Stimulated activated CD8-positive, alpha-beta memory T cell treated with anti-CD3 and anti-CD28 coated beads, Interleukin-2, amount 100 ng/mL, for 1 hour (primary cell): ENCODE data around the gene MLLT10.

Experiments
- DNase-seq, 2 donors: peaks; one replicate each; pipeline ENCODE4 v3.0.0-alpha.2; 2020; ENCODE audit warnings: low read depth in 2 of 2

The MLLT10 gene

DNA sequence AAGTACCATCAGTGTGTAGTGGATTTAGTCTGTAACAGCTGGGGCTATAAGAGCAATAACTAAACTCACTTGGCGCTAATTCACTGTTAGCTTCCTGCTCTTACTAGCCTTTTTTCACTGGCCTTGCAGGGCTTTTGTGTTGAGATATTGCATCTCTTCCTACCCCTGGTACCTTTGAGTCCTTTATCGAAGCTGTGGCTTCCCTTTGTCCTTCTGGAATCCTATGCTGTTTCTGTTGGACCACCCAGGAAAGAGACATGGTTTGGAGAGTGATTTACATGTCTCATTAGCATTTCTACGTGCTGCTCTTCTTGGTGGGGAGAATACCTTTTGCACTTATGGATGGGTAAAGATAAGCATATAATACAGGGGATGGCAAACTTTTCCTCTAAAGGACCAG is 103.8 kb downstream of the MLLT10 start:
- no peak for DNase-seq

DNA sequence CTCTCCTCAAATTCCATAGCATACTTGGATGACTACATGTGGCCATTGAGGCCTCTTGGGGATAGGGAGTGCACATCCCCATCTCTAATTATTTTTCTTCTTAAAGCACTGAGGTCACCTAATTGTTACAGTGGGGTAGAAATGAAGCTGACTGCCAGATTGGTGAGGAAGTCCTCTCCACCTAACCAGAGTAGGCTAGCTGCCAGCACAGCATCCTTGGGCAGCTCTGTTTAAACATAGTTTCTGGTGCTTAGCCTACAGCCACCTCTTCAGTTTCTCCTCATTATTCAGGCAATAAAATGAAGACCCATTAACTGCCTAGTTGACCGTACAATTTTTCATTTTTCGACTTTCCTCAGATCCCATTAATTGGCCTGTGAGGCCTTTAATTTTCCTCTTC is 104.6 kb downstream of the MLLT10 start:
- DNase-seq: no peak

DNA sequence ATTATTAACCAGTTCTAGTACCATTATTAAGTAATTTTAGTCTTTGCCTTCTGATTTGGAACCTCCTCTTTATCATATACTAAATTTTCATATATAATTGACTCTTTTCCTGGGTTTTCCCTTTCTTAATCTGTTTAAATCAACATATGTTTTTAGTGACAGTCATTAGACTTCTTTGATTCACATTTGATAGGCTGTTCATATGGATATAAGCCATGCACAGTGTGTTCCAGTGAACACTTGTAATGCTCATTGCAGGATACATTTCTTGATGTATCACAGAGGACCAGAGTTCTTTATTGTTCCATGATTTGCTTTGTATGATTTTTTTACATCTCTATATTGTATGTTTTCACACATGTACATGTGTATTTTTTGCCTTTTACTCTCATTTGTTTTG is 114.0 kb downstream of the MLLT10 start:
- no peak for DNase-seq

DNA sequence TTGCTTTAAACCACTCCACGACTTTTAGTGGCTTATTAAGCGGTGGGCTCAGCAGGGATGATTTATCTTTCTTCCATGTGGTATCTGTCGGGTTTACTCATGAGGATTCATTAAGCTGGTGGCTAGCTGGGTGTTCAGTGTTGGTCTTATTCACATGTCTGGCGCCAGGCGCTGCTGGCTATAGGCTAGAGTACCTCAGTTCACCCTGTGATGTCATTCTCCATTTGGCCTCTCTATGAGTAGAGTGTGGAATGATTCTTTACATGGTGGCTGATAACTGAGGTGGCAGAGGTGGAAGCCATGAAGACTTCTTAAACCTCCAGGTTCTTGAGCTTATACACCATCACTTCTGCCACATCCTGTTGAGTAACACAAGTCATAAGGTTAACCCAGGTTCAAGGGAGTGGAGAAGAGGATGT is 115.4 kb downstream of the MLLT10 start:
- DNase-seq: no peak

DNA sequence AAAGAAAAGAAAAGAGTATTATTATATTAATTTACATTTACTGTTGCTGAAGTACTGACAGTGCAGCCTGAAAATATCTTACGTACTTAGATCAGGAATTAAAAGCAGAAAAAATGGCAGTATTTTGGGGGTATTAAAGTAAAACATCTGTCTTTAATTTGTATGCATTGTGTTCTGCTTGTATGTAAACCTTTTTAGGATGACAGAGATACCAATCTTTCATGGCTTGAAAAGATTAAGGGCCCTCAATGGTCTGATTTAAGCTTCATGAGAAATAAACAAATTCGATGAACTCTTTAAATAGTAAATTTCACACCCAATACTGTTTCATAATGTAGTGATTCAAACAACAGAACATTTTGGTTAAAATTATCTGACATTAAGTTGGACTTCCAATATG is 116.3 kb downstream of the MLLT10 start:
- DNase-seq: no peak

DNA sequence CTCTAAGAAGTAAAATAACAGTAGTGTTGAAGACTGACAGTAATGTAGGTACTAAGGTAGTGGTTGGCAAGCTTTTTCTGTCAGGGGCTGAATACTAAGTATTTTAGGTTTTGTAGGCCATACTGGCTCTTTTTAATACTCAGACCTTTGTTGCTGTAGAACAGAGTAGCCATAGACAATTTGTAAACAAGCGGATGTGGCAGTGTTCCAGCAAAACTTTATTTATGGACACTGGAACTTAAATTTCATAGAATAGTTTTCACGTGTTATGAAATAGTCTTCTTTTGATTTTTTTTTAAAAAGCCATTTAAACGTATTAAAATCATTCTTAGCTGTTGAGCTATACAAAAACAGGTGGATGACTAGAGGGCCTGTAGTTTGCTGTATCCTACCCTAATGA is 121.2 kb downstream of the MLLT10 start:
- DNase-seq: no peak

DNA sequence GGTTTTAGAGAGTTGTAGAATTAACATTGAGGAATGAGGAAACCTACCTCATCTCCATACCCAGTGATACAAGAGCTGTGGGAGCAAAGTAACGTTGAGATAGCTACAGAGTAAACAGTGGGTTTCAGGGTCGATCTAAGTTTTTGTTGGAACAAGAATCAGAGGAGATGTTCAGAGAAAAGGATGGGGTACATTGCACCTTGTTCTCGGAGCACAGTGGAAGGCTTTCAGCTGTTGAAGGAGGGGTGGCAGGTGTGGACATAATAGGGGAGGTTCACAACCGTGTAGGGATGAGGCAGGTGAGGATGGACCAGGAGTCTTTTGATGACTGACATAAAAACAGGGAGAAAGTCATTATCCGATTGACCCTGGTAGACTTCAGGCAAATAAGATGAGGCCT is 121.7 kb downstream of the MLLT10 start:
- no peak for DNase-seq

DNA sequence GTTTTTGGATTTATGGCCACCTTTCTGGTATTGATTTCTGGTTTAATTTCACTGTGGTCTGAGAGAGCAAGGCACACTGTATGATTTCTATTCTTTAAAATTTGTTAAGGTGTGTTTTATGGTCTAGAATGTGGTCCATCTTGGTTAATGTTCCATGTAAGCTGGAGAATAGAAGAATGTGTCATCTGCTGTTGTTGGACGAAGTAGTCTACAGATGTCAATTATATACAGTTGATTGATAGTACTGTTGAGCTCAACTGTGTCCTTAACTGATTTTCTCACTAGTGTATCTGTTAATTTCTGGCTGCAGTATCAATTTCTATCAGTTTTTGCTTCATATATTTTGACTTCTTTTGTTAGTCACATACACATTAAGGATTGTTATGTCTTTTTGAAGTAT is 127.1 kb downstream of the MLLT10 start:
- DNase-seq: no peak

DNA sequence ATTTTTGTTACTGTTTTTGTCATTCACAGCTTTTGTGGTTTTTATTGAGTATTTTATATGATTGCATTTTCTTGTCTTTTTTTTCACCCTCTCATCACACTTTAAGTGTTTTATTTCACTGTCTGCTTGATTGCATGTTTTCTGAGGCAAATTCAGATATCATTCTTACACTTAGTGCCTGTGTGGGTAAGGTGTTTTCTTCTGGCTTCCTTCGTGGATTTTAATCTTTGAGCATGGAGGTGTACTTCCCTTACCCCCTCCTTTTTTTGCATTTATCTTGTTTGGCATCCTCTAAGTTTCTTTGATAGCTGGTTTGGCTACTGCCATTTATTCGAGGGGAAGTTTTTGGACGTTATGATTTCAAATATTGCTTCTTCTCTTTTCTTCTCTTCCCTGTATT is 127.9 kb downstream of the MLLT10 start:
- DNase-seq: no peak

DNA sequence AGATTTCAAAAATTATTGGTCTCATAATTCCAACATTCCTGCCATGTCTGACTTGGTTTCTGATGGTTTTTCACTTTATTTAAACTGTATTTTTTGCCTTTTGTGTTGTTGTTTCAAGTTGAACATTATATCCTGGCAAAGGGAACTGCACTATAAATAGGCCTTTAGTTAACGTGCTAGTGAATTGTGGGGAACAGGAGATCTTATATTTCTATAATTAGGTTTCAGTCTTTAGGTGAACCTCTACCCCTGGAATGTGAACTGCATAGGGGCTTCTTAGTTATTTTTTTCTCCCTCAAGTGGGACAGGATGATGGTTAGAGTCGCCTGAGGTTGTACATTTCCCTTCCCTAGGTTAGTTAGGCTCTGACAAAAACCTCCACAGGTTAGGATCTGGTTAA is 128.6 kb downstream of the MLLT10 start:
- DNase-seq: no peak

DNA sequence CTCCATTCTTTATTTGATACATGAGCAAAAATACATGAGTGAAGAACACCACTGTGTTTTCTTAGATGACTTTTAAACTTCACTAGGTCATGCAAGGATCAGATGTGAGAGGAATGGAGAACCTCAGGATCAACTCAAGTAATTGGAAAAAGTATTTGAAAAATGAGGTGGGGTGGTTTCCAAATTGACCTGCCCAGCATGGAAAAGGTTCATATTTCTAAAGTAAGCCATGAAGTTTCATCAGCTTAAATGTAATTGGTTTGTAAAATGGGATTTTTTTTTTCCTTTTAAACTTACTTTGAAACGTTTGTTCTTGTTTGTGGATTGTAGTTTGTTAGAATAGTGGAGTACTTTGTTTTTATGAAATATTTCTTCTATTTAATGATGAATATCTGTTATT is 134.8 kb downstream of the MLLT10 start:
- no peak for DNase-seq

DNA sequence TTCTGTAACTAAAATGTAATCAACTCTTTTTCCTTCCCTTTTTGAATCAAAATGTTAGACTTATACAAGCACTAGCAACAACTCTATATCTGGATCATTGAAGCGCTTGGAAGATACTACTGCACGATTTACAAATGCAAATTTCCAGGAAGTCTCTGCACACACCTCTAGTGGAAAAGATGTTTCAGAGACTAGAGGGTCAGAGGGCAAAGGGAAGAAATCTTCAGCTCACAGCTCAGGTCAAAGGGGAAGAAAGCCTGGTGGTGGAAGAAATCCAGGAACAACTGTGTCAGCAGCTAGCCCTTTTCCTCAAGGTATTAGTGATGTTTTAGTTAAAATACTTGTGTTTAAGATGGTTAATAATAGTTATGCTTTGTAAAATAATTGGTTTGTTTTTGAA is 136.4 kb downstream of the MLLT10 start:
- DNase-seq: no peak

DNA sequence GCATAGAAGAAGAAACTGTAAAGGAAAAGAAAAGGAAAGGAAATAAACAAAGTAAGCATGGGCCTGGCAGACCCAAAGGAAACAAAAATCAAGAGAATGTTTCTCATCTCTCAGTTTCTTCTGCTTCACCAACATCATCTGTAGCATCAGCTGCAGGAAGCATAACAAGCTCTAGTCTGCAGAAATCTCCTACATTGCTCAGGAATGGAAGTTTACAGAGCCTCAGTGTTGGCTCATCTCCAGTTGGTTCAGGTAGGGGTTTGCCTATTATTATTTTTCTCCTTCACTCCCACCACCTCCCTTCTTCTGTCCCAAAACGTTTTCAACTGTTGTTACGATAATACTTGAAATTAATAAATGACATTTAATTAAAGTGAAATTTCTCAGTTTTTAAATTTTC is 139.6 kb downstream of the MLLT10 start:
- no peak for DNase-seq

DNA sequence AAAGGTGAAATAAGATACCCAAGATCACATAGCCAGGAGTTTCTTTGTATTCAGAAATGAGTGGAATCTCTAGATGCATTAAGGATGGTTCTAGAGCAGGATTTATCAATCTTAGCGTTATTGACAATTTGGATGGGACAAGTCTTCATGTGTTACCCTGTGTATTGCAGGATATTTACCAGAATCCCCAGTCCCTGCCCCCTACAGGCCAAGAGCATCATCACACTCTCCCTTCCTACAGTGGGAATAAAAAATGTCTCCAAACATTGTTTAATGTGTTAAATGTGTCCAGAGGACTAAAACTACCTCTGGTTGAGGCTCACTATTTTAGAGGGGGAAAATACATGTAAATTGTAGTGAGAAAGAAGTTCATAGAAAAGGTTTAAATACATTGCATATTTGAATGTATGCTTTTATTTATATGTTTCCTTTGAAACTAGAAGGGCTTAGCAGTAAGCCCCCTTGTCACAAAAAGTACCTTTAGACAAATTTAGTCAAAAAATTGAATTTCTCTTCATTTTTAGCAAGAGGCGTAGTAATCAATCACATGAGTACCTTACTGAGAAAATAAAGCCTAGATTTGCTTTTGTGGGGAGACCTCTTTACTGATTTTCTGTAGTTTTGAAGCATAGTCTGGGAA is 141.2 kb downstream of the MLLT10 start:
- DNase-seq: no peak

DNA sequence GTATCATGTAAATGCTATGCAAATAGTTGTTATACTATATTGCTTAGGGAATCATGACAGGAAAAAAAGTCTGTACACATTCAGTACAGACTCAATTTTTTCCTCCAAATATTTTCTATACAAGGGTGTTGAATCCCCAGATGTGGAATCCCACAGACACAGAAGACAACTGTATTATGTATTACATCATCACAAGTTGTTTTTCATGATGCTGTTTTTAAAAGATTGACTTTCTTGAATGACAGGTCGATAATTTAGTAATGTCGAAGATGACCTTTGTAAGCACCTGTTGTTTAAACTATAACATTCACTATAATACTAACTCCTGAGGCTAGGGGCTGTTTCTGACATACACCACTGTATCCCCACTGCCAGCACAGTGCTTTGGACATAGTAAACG is 143.5 kb downstream of the MLLT10 start:
- no peak for DNase-seq

DNA sequence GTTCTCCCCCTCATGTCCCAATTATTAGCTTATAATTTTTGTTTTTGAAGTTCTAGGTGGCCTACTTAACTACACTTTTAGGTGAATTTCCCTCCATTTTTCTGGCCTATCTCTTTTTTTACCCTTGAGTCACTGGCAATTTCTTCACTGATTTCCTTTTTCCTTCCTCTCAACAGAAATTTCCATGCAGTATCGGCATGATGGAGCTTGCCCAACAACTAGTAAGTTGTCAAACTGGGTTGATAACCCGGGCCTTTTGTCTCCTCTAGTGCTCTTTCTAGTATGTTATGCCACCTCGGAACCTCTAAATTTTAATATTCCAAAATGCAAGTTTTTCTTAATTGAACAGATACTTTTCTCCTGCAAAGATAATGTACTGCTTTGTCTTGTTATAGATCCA is 147.1 kb downstream of the MLLT10 start:
- no peak for DNase-seq

DNA sequence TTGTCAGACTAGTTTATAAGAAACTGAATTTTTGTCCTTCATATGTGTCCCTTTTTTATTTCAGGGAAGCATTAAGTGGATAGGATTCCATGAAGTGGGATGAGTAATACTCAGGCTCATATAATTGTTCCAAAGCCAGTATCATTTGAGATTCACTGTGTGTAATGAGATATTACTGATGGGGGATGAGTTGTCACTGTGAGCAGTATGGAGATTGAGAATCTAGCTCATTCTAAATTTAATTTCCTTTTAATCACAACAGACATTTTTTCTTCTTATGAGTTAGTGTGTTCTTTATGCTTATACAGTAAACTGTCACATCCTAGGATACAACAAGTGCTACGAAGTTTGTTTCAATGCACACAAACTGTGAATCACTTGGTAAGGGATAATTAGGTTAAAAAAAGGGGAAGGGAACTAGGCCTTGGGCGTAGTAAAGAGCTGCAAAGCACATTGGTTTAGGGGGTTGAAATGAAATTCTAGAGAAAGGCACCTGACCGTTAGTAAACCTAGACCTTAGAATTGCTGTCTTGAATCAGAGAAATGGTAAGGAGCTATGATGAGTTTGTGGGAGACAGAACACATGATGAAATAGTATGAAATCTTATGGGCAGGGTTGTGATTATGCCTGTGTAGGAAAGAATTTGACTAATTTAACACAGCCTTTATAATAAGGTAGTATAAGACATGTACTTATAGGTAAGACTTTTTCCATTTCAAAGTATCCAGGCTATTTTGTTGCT is 153.4 kb downstream of the MLLT10 start:
- DNase-seq: no peak

DNA sequence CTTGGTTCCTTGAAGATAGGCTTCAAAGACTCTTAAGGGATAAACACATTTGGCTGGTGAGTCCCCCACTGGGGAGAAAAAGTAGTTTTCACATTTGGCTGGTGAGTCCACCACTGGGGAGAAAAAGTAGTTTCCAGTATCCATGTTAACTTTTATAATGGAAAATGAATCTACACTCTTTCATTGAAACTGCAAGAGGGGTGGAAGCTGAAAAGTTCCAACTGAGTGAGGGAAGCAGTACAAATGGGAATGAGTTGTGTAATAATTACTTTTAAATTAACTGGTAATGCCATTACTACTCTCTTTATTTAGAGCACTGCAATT is 153.9 kb downstream of the MLLT10 start:
- no peak for DNase-seq

DNA sequence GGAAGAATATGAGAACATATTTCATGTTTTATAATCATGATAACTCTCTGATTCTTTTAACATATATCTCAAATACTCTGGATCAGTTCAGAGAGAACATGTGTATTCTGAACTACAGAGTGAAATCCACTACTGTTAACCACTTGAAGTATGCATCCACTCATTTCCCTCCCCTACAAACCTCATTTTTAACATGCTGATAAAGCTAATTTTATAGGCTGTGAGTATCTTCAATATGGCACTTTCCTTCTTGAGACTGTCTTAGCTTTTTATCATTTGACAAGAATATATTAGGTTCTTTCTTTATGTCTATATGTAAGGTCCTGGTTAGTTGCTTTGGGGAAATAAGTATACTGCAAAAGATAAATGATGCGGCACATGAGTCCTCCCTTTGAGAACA is 154.8 kb downstream of the MLLT10 start:
- no peak for DNase-seq

DNA sequence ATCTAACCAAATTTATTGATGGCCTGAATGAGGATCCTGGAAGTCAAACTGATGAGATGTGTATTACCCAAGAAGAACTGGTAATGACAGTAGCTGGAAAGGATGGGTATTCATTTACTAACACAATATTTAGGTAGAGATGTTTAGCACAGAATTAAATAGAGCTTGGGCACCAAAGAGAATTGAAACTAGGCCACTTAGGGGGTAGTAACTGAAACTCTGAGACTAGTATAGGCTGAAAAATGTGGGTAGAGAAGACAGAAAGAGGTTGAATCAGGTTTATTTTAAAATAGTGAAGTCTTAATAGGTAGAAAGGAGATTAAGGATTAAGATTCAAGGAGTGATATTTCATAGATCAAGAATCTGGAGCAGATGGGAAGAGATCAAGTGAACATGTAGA is 155.8 kb downstream of the MLLT10 start:
- DNase-seq: no peak

DNA sequence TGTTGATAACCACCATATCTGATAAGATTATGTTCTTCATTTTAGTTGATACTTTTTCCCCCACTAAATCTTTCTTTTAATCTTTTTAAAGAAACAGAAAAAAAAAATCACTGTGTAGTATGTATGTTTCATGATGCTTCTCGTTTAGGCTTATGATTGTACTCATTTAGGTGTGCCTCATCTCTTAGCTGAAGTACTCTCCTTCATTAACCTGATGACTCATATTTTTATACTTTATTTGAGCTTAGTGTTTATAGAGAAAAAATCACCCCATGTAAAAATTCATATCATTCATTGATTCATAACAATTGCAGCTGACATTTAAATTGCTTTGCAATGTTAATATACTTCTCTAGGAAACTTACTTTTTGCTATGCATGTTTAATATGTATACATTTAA is 158.9 kb downstream of the MLLT10 start:
- no peak for DNase-seq

DNA sequence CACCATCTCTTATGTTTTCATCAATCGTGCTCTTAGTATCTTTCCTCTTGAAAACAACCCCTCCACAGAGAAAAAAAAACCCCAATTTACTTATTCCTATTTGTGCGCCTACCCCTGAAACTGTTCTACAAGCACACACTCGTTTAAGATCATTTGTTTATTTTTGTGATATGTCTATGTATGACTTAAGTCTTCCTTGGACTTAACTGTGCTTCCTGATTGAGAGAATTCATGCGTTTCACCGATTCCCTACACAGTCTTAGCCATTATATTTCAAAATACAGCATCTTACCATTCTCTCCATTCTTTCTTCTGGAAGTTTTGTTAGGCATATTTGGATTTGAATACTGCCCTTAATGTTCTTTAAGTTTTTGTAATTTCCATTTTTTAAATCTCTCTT is 159.4 kb downstream of the MLLT10 start:
- DNase-seq: no peak

DNA sequence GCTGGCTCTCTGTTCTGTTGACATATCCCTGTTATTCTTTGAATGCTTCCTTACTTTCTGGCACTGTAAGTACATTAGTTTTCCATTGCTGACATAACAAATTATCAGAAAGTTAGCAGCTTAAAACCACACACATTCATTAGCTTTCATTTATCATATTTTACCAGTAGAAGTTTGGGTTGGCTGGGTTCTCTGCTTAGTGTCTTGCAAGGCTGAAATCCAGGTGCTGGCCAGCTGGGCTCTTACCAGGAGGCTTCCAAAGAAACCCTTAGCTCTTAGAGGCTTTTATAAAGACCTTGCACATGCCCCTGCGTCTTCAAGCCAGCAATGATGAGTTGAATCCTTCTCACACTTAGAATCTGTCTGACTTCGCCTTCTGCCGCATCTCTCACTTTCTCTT is 160.6 kb downstream of the MLLT10 start:
- DNase-seq: no peak

DNA sequence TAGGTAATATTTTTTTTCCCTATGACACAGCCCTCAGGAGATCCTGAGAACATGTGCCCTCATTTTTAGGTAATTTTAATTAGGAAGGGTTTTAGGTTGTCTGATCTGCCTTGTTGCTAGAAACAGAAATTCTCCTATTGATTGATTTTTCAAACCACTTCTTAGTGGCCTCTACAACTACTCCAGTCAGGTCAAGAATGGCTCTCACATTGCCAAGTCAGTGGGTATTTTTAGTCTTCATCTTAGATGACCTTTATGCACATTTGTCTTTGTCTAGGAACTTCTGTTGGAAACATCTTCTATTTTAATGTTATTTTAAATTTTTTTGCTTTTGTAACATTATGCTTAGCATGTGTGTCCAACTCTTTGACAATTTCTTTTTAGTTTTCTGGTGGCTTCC is 162.3 kb downstream of the MLLT10 start:
- DNase-seq: no peak
